KMS-11 (cell line): ENCODE results near the gene SEL1L.

Experiments
- H2AFZ ChIP-seq: fragments of 200-600 bp; sonication (generic); 2 replicates; pipeline ENCODE4 v1.6.1; 2016; ENCODE audit warnings: antibody characterized with exemption, mixed run types, low read depth
- H3K27ac ChIP-seq: fragments of 200-600 bp; sonication (generic); 2 replicates; pipeline ENCODE4 v1.6.1; 2016; ENCODE audit warnings: mild to moderate bottlenecking, mixed run types
- H3K27me3 ChIP-seq: fragments of 200-600 bp; sonication (generic); 2 replicates; pipeline ENCODE4 v1.6.1; 2017; ENCODE audit warnings: mild to moderate bottlenecking, low read depth, mixed run types, moderate library complexity; ENCODE audit not compliant: insufficient read depth
- H3K36me3 ChIP-seq: fragments of 200-600 bp; sonication (generic); 2 replicates; pipeline ENCODE4 v1.6.1; 2017; ENCODE audit warnings: mild to moderate bottlenecking, mixed run types; ENCODE audit not compliant: insufficient read depth
- H3K4me1 ChIP-seq: fragments of 200-600 bp; sonication (generic); 2 replicates; pipeline ENCODE4 v1.6.1; 2016; ENCODE audit warnings: mild to moderate bottlenecking, low read depth, mixed run types; ENCODE audit not compliant: poor library complexity, severe bottlenecking
- H3K4me2 ChIP-seq: fragments of 200-600 bp; sonication (generic); 2 replicates; pipeline ENCODE4 v1.7.0; 2016; ENCODE audit warnings: mild to moderate bottlenecking, mixed run types
- H3K4me3 ChIP-seq: fragments of 200-600 bp; sonication (generic); IDR thresholded peaks from 2 replicates; pipeline ENCODE4 v1.6.1; 2017; ENCODE audit warnings: low read depth, low read length, mixed read lengths; ENCODE audit not compliant: insufficient read depth
- H3K79me2 ChIP-seq: fragments of 200-600 bp; sonication (generic); 2 replicates; pipeline ENCODE4 v1.6.1; 2016; ENCODE audit warnings: low read depth, mixed run types; ENCODE audit not compliant: insufficient read depth
- H3K9ac ChIP-seq: fragments of 200-600 bp; sonication (generic); 2 replicates; pipeline ENCODE4 v1.6.1; 2016; ENCODE audit warnings: mild to moderate bottlenecking, mixed run types
- H4K20me1 ChIP-seq: fragments of 200-600 bp; sonication (generic); 2 replicates; pipeline ENCODE4 v1.6.1; 2016; ENCODE audit warnings: mild to moderate bottlenecking, mixed run types; ENCODE audit not compliant: insufficient read depth
- TF ChIP-seq, protein P1 (sequence below): fragments of 200-600 bp; sonication (generic); conservative IDR thresholded peaks from 2 replicates; pipeline ENCODE4 v1.6.1; 2017; ENCODE audit warnings: low read depth, mild to moderate bottlenecking, antibody characterized with exemption, low read length, moderate library complexity, mixed read lengths

The SEL1L gene

GRCh38 chr14:81435391-81436295, 98.0 kb downstream of the SEL1L start:
- Histone ChIP-seq H4K20me1 (no peaks in the 10 kb centered on the region), H3K79me2 (peaks cover 3% of the 10 kb centered on the region; the same call in 1 of the 2 replicates), H2AFZ (peak overlapping the region; percentile 38; the same call in 1 of the 2 replicates), H3K36me3 (no peaks in the 10 kb centered on the region), H3K4me3 (no peak overlapping the region), H3K27ac (no peak overlapping the region), H3K9ac (no peak overlapping the region; the same call in 1 of the 2 replicates), H3K4me1 (peaks cover 21% of the 10 kb centered on the region), H3K27me3 (no peaks in the 10 kb centered on the region), H3K4me2 (peak overlapping the region; percentile 53)
- TF ChIP-seq, protein P1, sequence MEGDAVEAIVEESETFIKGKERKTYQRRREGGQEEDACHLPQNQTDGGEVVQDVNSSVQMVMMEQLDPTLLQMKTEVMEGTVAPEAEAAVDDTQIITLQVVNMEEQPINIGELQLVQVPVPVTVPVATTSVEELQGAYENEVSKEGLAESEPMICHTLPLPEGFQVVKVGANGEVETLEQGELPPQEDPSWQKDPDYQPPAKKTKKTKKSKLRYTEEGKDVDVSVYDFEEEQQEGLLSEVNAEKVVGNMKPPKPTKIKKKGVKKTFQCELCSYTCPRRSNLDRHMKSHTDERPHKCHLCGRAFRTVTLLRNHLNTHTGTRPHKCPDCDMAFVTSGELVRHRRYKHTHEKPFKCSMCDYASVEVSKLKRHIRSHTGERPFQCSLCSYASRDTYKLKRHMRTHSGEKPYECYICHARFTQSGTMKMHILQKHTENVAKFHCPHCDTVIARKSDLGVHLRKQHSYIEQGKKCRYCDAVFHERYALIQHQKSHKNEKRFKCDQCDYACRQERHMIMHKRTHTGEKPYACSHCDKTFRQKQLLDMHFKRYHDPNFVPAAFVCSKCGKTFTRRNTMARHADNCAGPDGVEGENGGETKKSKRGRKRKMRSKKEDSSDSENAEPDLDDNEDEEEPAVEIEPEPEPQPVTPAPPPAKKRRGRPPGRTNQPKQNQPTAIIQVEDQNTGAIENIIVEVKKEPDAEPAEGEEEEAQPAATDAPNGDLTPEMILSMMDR = no peak

DNA sequence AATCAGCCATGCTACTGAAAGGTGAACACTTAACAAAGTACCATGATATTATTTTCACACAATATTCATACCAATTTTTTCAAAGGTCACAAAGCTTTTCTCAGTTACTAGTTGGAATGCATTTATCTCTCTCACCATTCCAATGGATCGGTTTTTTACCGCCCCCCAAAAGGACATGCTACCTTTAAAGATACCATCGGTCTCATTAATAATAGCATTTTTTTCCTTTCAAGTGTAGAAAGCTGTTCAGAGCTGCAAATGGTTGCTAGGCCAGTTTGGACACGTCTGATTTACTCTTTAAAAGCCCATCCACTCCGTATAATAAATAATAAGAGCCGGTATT, 98.6 kb downstream of the SEL1L start:
- Histone ChIP-seq H3K4me3 (no peak overlapping the region), H3K4me2 (peak overlapping the region; percentile 53), H3K27ac (no peak overlapping the region), H3K79me2 (peaks cover 3% of the 10 kb centered on the region; the same call in 1 of the 2 replicates), H4K20me1 (no peaks in the 10 kb centered on the region), H3K36me3 (no peaks in the 10 kb centered on the region), H3K9ac (no peak overlapping the region; the same call in 1 of the 2 replicates), H3K4me1 (peaks cover 23% of the 10 kb centered on the region), H3K27me3 (no peaks in the 10 kb centered on the region), H2AFZ (no peak overlapping the region)
- TF ChIP-seq, protein P1 = no peak

- H3K9ac ChIP-seq = no peak overlapping the region
Measured at GRCh38 chr14:81434230-81434629, 99.4 kb downstream of the SEL1L start.

GRCh38 chr14:81433378-81433777, 100.3 kb downstream of the SEL1L start:
- Histone ChIP-seq H3K9ac (no peak overlapping the region), H3K36me3 (no peaks in the 10 kb centered on the region), H3K4me2 (no peak overlapping the region), H4K20me1 (no peaks in the 10 kb centered on the region), H3K4me3 (no peak overlapping the region), H2AFZ (no peak overlapping the region), H3K4me1 (peaks cover 23% of the 10 kb centered on the region), H3K27ac (no peak overlapping the region), H3K27me3 (no peaks in the 10 kb centered on the region), H3K79me2 (peaks cover 3% of the 10 kb centered on the region; the same call in 1 of the 2 replicates)
- TF ChIP-seq, protein P1 = no peak

More at GRCh38 chr14:81434230-81434629, 99.4 kb downstream of the SEL1L start:
- Histone ChIP-seq H3K4me1 (peaks cover 23% of the 10 kb centered on the region), H3K27ac (no peak overlapping the region), H3K27me3 (no peaks in the 10 kb centered on the region), H3K4me3 (no peak overlapping the region), H2AFZ (no peak overlapping the region), H4K20me1 (no peaks in the 10 kb centered on the region), H3K4me2 (no peak overlapping the region), H3K79me2 (peaks cover 3% of the 10 kb centered on the region; the same call in 1 of the 2 replicates), H3K36me3 (no peaks in the 10 kb centered on the region)
- TF ChIP-seq, protein P1 = no peak
